Right lung (tissue), 5 donors: ENCODE results near the gene BRPF3. TPM values are rescaled to one million over a fixed set of nuclear protein-coding genes. Genes with fewer than 3 reads are reported as not detected.

Experiments
- DNase-seq, 2 donors: peaks; one replicate each; pipeline ENCODE4 v3.0.0-alpha.2; 2013
- polyA plus RNA-seq, 5 donors: library from polyadenylated mRNA; unstranded; fragments of 120-200 nt; gene quantifications; one replicate each; pipeline versions ENCODE4 v1.2.1 to v1.2.3, GENCODE V29; 2013; ENCODE audit warnings: inconsistent platforms in 1 of 5, low replicate concordance in 1 of 5; ENCODE audit not compliant: insufficient read length in 5 of 5, insufficient read depth in 1 of 5

Gene BRPF3
- polyA plus RNA-seq, 5 donors = 38.8 to 47.9 (median 43.3) TPM

DNA sequence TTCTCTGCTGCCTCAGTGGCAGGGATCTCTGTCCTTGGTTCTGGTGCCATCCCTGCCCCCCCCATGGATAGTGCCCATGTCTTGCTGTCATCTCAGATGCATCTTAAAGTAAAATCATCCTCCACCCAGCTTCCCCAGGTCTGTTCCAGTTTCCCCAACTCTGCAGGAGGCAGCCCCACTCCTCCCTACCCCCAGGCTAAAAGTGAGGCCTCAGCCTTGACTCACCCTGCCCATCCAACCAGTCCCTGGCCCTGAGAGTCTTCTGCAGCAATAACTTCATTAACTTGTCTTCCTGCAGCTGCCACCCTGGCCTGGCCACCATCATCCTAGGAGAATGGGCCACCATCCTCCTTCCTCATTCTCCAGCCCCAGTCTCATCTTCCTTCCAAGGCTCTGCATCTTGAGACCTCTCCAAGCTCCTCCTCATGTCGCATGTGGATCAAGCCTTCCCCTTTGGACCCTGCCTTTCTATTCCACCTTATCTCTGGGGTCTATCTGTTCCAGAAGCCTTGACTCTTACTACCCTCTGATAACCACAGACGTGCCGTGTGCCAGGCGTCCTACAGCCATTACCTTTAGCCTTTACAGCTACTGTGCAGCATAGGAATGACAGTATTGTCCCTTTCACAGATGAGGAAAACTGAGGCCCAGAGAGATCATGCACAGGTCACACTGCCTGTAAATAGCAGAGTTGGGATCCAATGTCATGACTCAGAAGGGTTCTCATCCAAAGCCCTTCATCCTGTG, 71.4 kb downstream of the BRPF3 start:
- no peak for DNase-seq

DNA sequence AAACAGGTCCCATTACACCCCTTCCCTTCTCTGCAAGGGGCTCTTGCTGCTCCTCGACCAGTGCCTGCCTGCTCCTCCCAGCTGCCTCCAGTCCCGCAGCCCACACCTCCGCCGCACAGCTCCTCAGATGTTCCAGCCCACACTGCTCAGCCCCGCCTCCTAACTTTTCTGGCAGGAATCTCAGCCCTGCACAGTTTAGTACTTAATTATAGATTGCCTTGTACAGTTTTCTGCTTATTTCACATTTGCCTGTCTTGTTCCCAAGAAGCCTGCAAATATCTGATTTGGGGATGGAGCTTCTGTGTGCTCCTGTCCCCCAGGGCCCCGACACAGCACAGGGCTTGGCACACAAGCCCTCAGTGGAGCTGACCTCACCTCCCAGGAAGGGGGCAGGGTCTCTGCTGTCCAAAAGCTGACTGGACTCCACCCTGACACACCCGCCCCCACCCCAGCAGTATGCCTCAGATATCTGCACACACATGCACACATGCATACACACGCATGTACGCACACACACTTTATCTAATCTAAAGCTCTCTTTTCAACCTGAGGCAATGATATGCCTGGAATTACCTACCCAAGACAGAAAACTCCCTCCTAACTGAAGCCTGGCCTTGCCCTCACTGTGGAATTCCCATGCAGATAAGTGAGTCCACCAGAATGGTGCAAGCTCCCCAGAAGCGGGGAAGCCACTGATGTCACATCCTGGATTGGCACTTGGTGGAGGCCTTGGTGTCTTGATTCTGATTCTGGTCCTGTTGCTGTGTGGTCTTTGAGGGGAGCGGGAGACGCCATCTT, 72.1 kb downstream of the BRPF3 start:
- peak; percentile 28 to 35 for DNase-seq

DNA sequence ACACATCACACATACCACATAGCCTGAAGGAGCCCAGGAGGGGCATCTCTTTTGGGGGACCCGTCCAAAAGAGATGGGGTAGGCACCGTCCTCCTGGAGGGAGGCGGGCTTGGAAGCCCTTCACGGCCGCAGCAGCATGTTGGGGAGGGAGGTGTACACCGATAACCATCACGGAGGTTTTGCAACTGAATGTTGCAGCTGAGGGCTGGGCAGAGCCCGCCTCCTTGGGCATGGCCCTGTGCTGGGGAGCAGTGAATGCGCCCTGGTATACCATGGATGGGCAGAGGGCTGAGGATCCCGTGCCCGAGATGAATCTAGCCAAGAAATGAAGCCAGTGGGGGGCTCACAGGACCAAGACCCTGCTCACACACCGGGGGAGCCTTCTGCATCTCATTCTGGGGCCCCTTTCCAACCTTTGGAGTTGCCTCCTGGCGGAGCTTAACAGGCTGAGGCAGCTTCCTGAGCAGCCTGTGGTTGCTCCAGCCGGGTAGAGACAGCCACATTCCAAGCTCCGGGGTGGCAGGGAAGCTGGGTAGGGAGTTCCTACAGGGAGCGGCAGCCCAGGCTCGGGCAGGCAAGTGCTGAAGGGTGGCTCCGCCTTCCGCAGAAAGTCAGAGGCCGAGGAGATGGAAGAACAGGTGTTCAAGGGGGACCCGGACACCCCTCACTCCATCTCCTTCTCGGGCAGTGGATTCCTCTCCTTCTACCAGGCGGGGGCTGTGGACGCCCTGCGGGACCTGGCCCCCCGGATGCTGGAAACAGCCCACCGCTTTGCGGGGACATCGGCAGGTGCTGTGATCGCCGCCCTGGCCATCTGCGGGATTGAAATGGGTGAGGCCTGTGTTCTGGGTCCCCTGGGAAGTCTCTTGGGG, 73.5 kb downstream of the BRPF3 start, which contains the start of gene PNPLA1:
Gene PNPLA1, plus strand, starts transcription at position 227 of the 872 bp plus-strand sequence. Its CDS starts 400 bp downstream, at position 627.
- DNase-seq = no peak

DNA sequence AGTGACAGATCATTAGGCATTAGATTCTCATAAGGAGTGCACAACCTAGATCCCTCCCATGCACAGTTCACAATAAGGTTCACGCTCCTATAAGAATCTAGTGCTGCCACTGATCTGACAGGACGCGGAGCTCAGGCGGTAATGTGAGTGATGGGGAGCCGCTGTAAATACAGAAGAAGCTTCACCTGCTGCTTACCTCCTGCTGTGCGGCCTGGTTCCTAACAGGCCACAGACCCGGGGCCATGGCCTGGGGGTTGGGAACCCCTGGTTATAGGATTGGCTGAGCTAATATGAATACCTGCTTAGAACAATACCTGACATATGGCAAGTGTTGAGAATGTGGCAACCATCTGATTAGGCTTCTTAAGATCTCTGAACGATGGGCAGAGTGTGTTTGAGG, 75.7 kb downstream of the BRPF3 start:
- no peak for DNase-seq

DNA sequence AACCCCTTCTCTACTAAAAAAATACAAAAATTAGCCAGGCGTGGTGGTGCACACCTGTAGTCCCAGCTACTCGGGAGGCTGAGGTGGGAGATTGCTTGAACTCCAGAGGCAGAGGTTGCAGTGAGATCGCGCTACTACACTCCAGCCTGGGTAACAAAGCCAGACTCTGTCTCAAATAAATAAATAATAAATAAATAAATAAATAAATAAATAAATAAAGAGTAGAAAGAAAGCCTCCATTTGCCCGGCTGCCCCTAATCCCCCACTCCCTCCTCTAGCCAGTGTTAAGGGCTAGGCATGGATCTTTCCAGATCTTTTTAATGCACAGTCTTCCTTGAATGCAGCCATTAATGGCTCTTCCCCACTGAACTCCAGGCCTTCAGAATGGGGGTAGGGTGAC, 76.5 kb downstream of the BRPF3 start:
- DNase-seq = no peak

DNA sequence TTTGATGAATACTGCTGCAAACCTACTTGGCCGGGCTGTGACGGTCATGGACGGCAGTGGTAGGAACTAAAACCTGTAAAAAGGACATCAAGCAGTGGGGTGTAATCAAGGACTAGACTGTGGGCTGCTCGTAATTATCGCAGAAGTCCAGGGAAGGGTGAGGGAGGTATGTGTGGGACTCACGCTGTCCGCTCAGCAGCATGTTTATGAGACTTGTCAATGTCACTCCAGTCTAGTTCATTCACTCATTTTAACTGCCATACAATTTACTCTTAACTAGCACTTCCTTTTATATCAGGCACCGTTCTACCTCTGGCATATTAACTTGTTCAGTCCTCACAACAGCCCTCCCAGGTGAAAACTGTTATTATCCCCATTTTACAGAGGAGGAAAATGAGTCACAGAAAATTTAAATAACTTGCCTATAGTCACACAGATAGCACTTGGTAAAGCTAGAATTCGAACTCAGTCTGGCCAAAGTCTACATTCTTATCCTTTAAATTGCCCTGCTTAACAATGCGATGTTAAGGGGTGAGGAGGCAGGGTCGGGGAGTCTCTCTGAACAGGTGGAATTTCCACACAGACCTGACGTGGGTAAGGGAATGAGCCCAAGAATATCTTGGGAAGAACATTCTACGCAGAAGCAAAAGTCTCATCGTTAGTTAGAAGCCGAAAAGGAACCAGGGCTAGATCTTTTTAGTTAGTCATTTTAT, 77.4 kb downstream of the BRPF3 start:
- no peak for DNase-seq

DNA sequence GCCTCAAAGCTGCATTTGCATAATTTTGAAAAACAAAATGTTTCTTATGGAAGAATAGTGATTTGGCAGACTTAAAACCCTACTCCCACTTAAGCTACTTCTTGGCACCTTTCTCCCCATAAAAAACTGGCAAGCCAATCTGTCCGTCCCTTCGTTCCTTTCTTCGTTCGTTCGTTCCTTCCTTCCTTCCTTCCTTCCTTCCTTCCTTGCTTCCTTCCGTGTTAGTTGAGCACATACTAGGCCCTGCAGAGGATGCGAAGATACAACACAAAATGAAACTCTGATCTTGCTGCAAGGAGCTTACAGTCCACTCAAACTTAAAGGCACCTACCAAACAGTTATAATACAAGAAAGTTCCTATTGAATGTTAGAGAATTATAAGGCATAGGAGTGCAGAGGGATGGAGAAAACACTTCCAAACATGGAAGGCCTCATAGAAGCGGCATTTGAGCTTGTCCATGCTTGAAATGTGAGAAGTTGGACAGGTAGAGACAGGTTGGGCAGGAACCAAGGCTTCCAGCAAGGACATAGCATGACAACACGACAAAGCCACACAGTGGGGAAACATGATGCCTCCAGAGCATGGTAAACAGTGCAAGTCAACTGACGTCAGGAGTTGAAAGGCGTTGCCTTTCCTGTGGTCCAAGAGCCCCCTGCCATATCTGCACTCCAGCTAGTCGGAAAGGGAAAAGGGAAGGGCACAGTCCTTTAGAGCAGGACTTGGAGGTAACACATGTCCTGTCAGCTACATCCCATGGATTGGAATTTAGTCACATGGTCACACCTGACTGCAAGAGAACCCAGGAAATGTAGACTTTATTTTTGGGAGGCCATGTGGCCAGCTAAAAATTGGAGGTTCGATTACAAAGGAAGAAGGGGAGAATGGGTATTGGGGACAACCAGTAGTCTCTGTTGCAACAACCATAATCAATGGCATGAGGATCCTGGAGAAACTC, 80.3 kb downstream of the BRPF3 start:
- no peak for DNase-seq

DNA sequence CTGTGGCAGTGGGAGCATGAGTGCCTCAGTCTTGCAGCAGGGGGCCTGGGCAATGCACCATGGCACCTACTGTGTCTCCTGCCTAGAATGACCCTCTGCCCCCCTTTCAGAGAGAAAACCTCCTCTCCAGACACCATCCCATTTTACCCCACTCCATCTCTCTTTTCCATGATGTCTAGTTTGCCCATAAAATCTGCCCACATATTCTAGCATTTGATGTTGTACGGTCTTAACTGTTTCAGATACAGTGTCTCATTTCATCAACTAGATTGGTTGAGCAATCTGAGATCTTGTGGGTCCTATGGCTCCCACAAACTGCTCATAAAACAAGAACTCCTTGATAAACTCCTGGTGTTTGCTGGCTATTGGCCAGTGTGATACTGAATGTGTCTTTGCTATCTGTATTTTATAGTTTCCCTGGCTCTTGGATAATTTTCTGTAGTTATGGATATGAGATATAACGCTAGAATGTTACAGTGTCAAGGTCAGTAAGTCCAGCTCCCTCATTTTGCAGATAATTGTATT, 81.5 kb downstream of the BRPF3 start:
- no peak for DNase-seq

DNA sequence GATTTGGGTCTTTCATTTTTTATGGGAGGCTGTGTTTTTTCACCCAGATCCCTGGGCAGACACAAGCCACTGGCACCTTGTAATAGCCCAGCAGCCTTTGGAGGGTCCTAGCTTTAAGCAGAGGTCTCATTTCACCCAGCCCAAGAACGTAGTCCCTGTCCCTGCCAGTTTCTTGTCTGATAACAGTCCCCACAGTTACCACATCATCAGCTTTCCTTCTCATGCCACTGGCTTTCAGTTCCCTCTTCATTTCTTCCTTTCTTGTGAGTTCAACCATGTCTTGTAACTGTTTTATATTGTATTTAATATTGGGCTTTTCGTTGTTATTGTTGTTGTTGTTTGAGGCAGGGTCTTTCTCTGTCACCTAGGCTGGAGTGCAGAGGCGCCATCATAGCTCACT, 83.9 kb downstream of the BRPF3 start:
- DNase-seq = no peak

DNA sequence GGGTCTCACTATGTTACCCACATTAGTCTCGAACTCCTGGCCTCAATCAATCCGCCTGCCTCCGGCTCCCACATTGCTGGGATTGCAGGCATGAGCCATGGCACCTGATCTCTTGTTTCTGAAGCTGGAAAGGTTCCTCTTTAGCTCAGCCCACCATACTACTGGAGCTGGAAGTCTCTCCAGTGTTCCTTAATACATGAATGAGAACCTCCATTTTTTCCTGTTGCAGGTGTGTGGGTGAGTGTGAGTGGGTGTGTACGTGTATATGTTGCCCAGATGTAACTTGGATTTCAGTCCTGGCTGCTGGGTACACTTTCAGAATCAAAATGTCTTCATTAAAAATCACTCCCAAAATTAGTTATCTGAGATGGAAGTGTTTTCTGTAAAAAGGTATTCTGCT, 84.4 kb downstream of the BRPF3 start:
- no peak for DNase-seq

Other genes starting within 250 kb of the BRPF3 start
- gene SLC26A8, start 172.1 kb upstream of the BRPF3 start, polyA plus RNA-seq = under 1 TPM; 0.26 to 0.60 (median 0.48) TPM
- gene MAPK14, start 168.9 kb upstream of the BRPF3 start, polyA plus RNA-seq = 10 to 100 TPM; 52.1 to 74.7 (median 70.9) TPM
- 10 to 100 TPM; 14.1 to 20.5 (median 15.1) TPM for gene MAPK13, start 66.2 kb upstream of the BRPF3 start, polyA plus RNA-seq
- gene PNPLA1, start 73.3 kb downstream of the BRPF3 start, polyA plus RNA-seq = under 1 TPM in 4 of 5 donors, not detected in 1; 0.13 to 0.21 (median 0.18) TPM
- gene BNIP5, start 140.1 kb downstream of the BRPF3 start, polyA plus RNA-seq = not detected
- under 1 TPM in 3 of 5 donors, not detected in 2; 0.14 to 0.30 (median 0.14) TPM for gene ETV7, start 190.9 kb downstream of the BRPF3 start, polyA plus RNA-seq
- gene PXT1, start 246.1 kb downstream of the BRPF3 start, polyA plus RNA-seq = under 1 TPM in 1 of 5 donors, not detected in 4; 0.12 TPM
- gene KCTD20, start 246.3 kb downstream of the BRPF3 start, polyA plus RNA-seq = 10 to 100 TPM; 42.5 to 57.1 (median 49.8) TPM